Posterior cingulate gyrus (tissue), 11 donors: ENCODE results near the gene SEMA4D.

Experiments
- DNase-seq, 10 donors: peaks; one replicate each; pipeline versions ENCODE4 v3.0.0 to v3.0.0-alpha.2; 2020 to 2021; ENCODE audit warnings: mixed read lengths in 3 of 10
- intact Hi-C: fragments of 100-400 bp; cut with DNase I; formaldehyde crosslinking; loops from one replicate; pipeline ENCODE4 v1.15.1; 2023

SEMA4D gene

GRCh38 chr9:89452561-89452960 is 45.4 kb downstream of the SEMA4D start:
- DNase-seq: peak in 1 of 10 donors; percentile 35
- intact Hi-C loops: no loop called here

GRCh38 chr9:89450213-89450612 is 47.7 kb downstream of the SEMA4D start:
- intact Hi-C loops: no loop called here
- no peak for DNase-seq

- DNase-seq: peak in 2 of 10 donors; percentile 66 to 78
- intact Hi-C loops: loop anchor here (2.0 kb wide), 1 partner anchor 94 kb away; no protein-coding TSS in a partner anchor
Measured at GRCh38 chr9:89449261-89449671, 48.6 kb downstream of the SEMA4D start.

- peak in 4 of 10 donors; percentile 32 to 89 (median 59) for DNase-seq
- intact Hi-C loops: loop anchor here (2.0 kb wide), 1 partner anchor 94 kb away; no protein-coding TSS in a partner anchor
Measured at GRCh38 chr9:89448821-89449220, 49.1 kb downstream of the SEMA4D start.

- intact Hi-C loops: loop anchor here (2.0 kb wide), 1 partner anchor 94 kb away; no protein-coding TSS in a partner anchor
Measured at GRCh38 chr9:89448381-89448780, 49.5 kb downstream of the SEMA4D start.

GRCh38 chr9:89447416-89447815 is 50.5 kb downstream of the SEMA4D start:
- peak in 2 of 10 donors; percentile 48 to 67 for DNase-seq
- intact Hi-C loops: no loop called here

More at GRCh38 chr9:89448381-89448780, 49.5 kb downstream of the SEMA4D start:
- peak; percentile 72 to 98 (median 77) for DNase-seq

- DNase-seq: peak in 3 of 10 donors; percentile 59 to 73 (median 68)
- intact Hi-C loops: no loop called here
Measured at GRCh38 chr9:89446961-89447310, 51.0 kb downstream of the SEMA4D start.

- peak in 2 of 10 donors; percentile 47 to 71 for DNase-seq
- intact Hi-C loops: no loop called here
Measured at GRCh38 chr9:89446261-89446960, 51.5 kb downstream of the SEMA4D start.

- intact Hi-C loops: no loop called here
- peak in 3 of 10 donors; percentile 56 to 78 (median 77) for DNase-seq
Measured at GRCh38 chr9:89445801-89446251, 52.1 kb downstream of the SEMA4D start.

- intact Hi-C loops: no loop called here
Measured at GRCh38 chr9:89444925-89445765, 52.8 kb downstream of the SEMA4D start.

GRCh38 chr9:89444274-89444673 is 53.6 kb downstream of the SEMA4D start:
- peak in 3 of 10 donors; percentile 67 to 85 (median 68) for DNase-seq

More at GRCh38 chr9:89444925-89445765, 52.8 kb downstream of the SEMA4D start:
- DNase-seq: peak in 2 of 10 donors; percentile 34 to 64

GRCh38 chr9:89442981-89443814 is 54.7 kb downstream of the SEMA4D start:
- intact Hi-C loops: no loop called here
- DNase-seq: peak in 3 of 10 donors; percentile 54 to 80 (median 70)

More at GRCh38 chr9:89444274-89444673, 53.6 kb downstream of the SEMA4D start:
- intact Hi-C loops: no loop called here

GRCh38 chr9:89442501-89442978 is 55.4 kb downstream of the SEMA4D start:
- intact Hi-C loops: no loop called here
- peak in 1 of 10 donors; percentile 80 for DNase-seq

- intact Hi-C loops: no loop called here
- peak in 3 of 10 donors; percentile 13 to 77 (median 14) for DNase-seq
Measured at GRCh38 chr9:89441986-89442385, 55.9 kb downstream of the SEMA4D start.

GRCh38 chr9:89441655-89441970 is 56.3 kb downstream of the SEMA4D start:
- intact Hi-C loops: no loop called here

GRCh38 chr9:89440951-89441654 is 56.8 kb downstream of the SEMA4D start:
- intact Hi-C loops: no loop called here
- DNase-seq: peak in 2 of 10 donors; percentile 62 to 67

More at GRCh38 chr9:89441655-89441970, 56.3 kb downstream of the SEMA4D start:
- peak in 1 of 10 donors; percentile 57 for DNase-seq

- peak in 2 of 10 donors; percentile 76 to 79 for DNase-seq
- intact Hi-C loops: no loop called here
Measured at GRCh38 chr9:89440548-89440947, 57.4 kb downstream of the SEMA4D start.

- intact Hi-C loops: no loop called here
Measured at GRCh38 chr9:89440046-89440445, 57.9 kb downstream of the SEMA4D start.

GRCh38 chr9:89439571-89439970 is 58.3 kb downstream of the SEMA4D start:
- intact Hi-C loops: no loop called here
- DNase-seq: peak in 2 of 10 donors; percentile 40 to 66

More at GRCh38 chr9:89440046-89440445, 57.9 kb downstream of the SEMA4D start:
- DNase-seq: peak in 1 of 10 donors; percentile 44
